Measurements from ENCODE around the gene ERC2. TPM values are rescaled to one million over a fixed set of nuclear protein-coding genes. Genes with fewer than 3 reads are reported as not detected.

The ERC2 gene
- total and polyA plus RNA-seq, 2 of the 8 experiments (the other 6 are each of a cell fraction or from before 2014, with no cell fraction given): 16.4 to 22.8 TPM

DNA sequence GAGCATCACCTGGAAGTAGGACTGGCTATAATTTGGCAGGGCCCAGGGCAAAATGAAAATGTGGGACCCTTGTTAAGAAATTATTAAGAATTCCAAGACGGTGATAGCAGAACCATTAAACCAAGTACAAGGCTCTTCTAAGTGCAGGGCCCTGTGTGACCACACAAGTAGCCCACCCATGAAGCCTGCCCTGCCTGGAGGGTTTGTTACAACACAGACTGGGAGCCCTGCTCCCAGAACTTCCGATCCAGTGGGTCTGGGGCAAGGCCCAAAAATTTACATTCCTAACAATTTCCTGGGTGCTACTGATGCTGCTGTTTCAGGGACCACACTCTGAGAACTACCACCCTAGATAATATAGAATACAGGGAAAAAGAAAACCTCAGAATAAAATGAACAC lies 666.6 kb downstream of the ERC2 start:
- no peak overlapping the region for H2BK12ac ChIP-seq (ENCODE audit: low read depth, low read length)
- no peak overlapping the region for H2BK20ac ChIP-seq (ENCODE audit: low read length)
- H3K18ac ChIP-seq (ENCODE audit: extremely low read depth, low read length): no peak overlapping the region
- TF ChIP-seq YY1 (IDR thresholded peaks at IDR 0.05; ENCODE audit: low read depth, low read length): no peak
- no peak for TF ChIP-seq GTF2F1 (IDR thresholded peaks at IDR 0.05; ENCODE audit: borderline replicate concordance, low read depth, low read length)
- TF ChIP-seq RFX5 (IDR thresholded peaks at IDR 0.05; ENCODE audit: borderline replicate concordance, low read depth, low read length): no peak
- no peak for TF ChIP-seq RBBP5 (IDR thresholded peaks at IDR 0.05; ENCODE audit: borderline replicate concordance, low read depth, low read length)
- no peak for TF ChIP-seq BRCA1 (IDR thresholded peaks at IDR 0.05; ENCODE audit: low read depth, low read length)
- no peak for TF ChIP-seq TCF12 (IDR thresholded peaks at IDR 0.05; ENCODE audit: low read depth, low read length)
- TF ChIP-seq SP1 (IDR thresholded peaks at IDR 0.05; ENCODE audit: low read depth, low read length): no peak
- TF ChIP-seq KDM1A (IDR thresholded peaks at IDR 0.05; ENCODE audit: borderline replicate concordance, low read length): no peak
- no peak for TF ChIP-seq TAF7 (optimal IDR thresholded peaks at IDR 0.05; ENCODE audit: borderline replicate concordance, low read depth, low read length)
- TF ChIP-seq POLR2AphosphoS5 (IDR thresholded peaks at IDR 0.05; ENCODE audit: low read depth, low read length): no peak
- no peak for TF ChIP-seq KDM4A (IDR thresholded peaks at IDR 0.05; ENCODE audit: low read depth, low read length, severe bottlenecking)
- no peaks in the 10 kb centered on the region for H3K79me1 ChIP-seq (ENCODE audit: low read depth, low read length)
- H3K27ac ChIP-seq (ENCODE audit: low read depth, low read length): no peak overlapping the region
- WGBS, 2 experiments (ENCODE audit: extremely low coverage in 1 of 2, insufficient coverage in 1 of 2, insufficient read length in 1 of 2, insufficient replicate concordance in 2 of 2, low coverage in 1 of 2, low lambda C conversion rate in 2 of 2, missing lambda C conversion rate in 1 of 2): 80% methylated on average over 2 of the region's 2 CpGs; no CpG with 5 or more reads in 1 of the 2 experiments
- H3K23me2 ChIP-seq (ENCODE audit: low read depth, low read length): no peaks in the 10 kb centered on the region
- H4K5ac ChIP-seq (ENCODE audit: insufficient read length, low read depth, low read length): no peak overlapping the region
- POLR2A ChIA-PET (ENCODE audit: partially characterized antibody): no interaction called here
- no peak overlapping the region for H3K9ac ChIP-seq (replicated peaks in 1 of 4; ENCODE audit: extremely low read depth in 1 of 4, low read depth in 3 of 4, low read length in 3 of 4)
- H2BK120ac ChIP-seq (replicated peaks; ENCODE audit: low read depth, low read length): no peak overlapping the region
- no peak overlapping the region for H2BK15ac ChIP-seq (ENCODE audit: low read length)
- no peak overlapping the region for H2BK5ac ChIP-seq (ENCODE audit: low read depth, low read length)
- H3K4me3 ChIP-seq (ENCODE audit: extremely low read depth in 1 of 4, insufficient read depth in 2 of 4, low read depth in 3 of 4, low read length in 4 of 4): no peak overlapping the region
- no peak overlapping the region for H4K91ac ChIP-seq (replicated peaks; ENCODE audit: insufficient read length, low read length)
- H4K20me1 ChIP-seq (replicated peaks in 1 of 2; ENCODE audit: control insufficient read depth in 1 of 2, insufficient read depth in 2 of 2, low read length in 2 of 2): no peaks in the 10 kb centered on the region
- no peak overlapping the region for H2AK5ac ChIP-seq (ENCODE audit: low read depth, low read length)
- H2AFZ ChIP-seq (ENCODE audit: low read length): no peak overlapping the region
- no peaks in the 10 kb centered on the region for H3K4me1 ChIP-seq (replicated peaks in 1 of 4; ENCODE audit: control insufficient read depth in 3 of 4, insufficient read depth in 4 of 4, low read length in 3 of 4)
- DNase-seq (ENCODE audit: low read depth in 1 of 2, low spot score in 2 of 2) (no peak), FAIRE-seq (no peak)
- no peaks in the 10 kb centered on the region for H3K79me2 ChIP-seq (ENCODE audit: control insufficient read depth in 1 of 2, insufficient read depth in 2 of 2, low read length in 2 of 2)
- CTCF ChIA-PET (ENCODE audit: partially characterized antibody): no interaction called here
- no peak overlapping the region for H3K14ac ChIP-seq (ENCODE audit: insufficient read length)
- no peak overlapping the region for H4K8ac ChIP-seq (ENCODE audit: extremely low read depth, insufficient read depth, low read length)
- H3K4ac ChIP-seq (replicated peaks; ENCODE audit: insufficient read length, low read depth, low read length): no peak overlapping the region
- H3K23ac ChIP-seq (ENCODE audit: insufficient read length): no peak overlapping the region
- H3K4me2 ChIP-seq (ENCODE audit: insufficient read depth in 1 of 2, low read depth in 2 of 2, low read length in 2 of 2): no peak overlapping the region
- H3K36me3 ChIP-seq (ENCODE audit: control insufficient read depth in 2 of 4, insufficient read depth in 4 of 4, low read length in 3 of 4): no peaks in the 10 kb centered on the region
- H3K56ac ChIP-seq (replicated peaks; ENCODE audit: insufficient read length, low read depth, low read length): no peak overlapping the region
- H3K9me3 ChIP-seq (ENCODE audit: insufficient read depth in 2 of 2, low read depth in 1 of 2, low read length in 1 of 2): no peaks in the 10 kb centered on the region
- H3K27me3 ChIP-seq (replicated peaks in 1 of 4; ENCODE audit: control insufficient read depth in 3 of 4, extremely low read depth in 1 of 4, insufficient read depth in 3 of 4, low read length in 3 of 4): no peaks in the 10 kb centered on the region

Measured in H1 (cell line).